ENCODE data around the gene DUSP22.
"Not testable (repeated sequence)": the region's sequence is repeated elsewhere in the genome, so short reads cannot be mapped to it uniquely, and the experiment has no call there.

The DUSP22 gene

GRCh38 chr6:324729-325125 lies 32.4 kb downstream of the DUSP22 start:
- no peak overlapping the region for H3K4me3 ChIP-seq (replicated peaks in 1 of 2; ENCODE audit: low read depth in 2 of 2, low read length in 2 of 2)
- no peak for TF ChIP-seq CTCF (IDR thresholded peaks at IDR 0.05; ENCODE audit: low read depth, low read length)
- no peak for DNase-seq (ENCODE audit: low read depth in 2 of 2)

DNA sequence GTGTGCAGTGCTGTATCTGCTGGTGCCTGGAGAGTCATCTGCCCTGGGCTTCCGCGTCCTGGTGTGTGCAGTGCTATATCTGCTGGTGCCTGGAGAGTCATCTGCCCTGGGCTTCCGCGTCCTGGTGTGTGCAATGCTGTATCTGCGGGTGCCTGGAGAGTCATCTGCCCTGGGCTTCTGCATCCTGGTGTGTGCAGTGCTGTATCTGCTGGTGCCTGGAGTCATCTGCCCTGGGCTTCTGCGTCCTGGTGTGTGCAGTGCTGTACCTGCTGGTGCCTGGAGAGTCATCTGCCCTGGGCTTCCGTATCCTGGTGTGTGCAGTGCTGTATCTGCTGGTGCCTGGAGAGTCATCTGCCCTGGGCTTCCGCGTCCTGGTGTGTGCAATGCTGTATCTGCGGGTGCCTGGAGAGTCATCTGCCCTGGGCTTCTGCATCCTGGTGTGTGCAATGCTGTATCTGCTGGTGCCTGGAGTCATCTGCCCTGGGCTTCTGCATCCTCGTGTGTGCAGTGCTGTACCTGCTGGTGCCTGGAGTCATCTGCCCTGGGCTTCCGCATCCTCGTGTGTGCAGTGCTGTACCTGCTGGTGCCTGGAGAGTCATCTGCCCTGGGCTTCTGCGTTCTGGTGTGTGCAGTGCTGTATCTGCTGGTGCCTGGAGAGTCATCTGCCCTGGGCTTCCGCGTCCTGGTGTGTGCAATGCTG lies 33.0 kb downstream of the DUSP22 start:
- DNase-seq (ENCODE audit: low read depth in 2 of 2); H3K4me3 ChIP-seq (replicated peaks in 1 of 2; ENCODE audit: low read depth in 2 of 2, low read length in 2 of 2): not testable (repeated sequence)

DNA sequence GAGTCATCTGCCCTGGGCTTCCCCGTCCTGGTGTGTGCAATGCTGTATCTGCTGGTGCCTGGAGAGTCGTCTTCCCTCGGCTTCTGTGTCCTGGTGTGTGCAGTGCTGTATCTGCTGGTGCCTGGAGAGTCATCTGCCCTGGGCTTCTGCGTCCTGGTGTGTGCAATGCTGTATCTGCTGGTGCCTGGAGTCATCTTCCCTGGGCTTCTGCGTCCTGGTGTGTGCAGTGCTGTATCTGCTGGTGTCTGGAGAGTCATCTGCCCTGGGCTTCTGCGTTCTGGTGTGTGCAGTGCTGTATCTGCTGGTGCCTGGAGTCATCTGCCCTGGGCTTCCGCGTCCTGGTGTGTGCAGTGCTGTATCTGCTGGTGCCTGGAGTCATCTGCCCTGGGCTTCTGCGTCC lies 33.8 kb downstream of the DUSP22 start:
- DNase-seq (ENCODE audit: low read depth in 2 of 2); H3K4me3 ChIP-seq (replicated peaks in 1 of 2; ENCODE audit: low read depth in 2 of 2, low read length in 2 of 2): not testable (repeated sequence)

- no peak overlapping the region for H3K4me3 ChIP-seq (replicated peaks in 1 of 2; ENCODE audit: low read depth in 2 of 2, low read length in 2 of 2)
- no peak for DNase-seq (ENCODE audit: low read depth in 2 of 2)
- no peak for TF ChIP-seq CTCF (IDR thresholded peaks at IDR 0.05; ENCODE audit: low read depth, low read length)
Observed at GRCh38 chr6:326896-327537, 34.7 kb downstream of the DUSP22 start.

GRCh38 chr6:327538-328116 lies 35.3 kb downstream of the DUSP22 start:
- peak; percentile 33 to 49 for DNase-seq (ENCODE audit: low read depth in 2 of 2)
- no peak for TF ChIP-seq CTCF (IDR thresholded peaks at IDR 0.05; ENCODE audit: low read depth, low read length)
- no peak overlapping the region for H3K4me3 ChIP-seq (replicated peaks in 1 of 2; ENCODE audit: low read depth in 2 of 2, low read length in 2 of 2)

DNA sequence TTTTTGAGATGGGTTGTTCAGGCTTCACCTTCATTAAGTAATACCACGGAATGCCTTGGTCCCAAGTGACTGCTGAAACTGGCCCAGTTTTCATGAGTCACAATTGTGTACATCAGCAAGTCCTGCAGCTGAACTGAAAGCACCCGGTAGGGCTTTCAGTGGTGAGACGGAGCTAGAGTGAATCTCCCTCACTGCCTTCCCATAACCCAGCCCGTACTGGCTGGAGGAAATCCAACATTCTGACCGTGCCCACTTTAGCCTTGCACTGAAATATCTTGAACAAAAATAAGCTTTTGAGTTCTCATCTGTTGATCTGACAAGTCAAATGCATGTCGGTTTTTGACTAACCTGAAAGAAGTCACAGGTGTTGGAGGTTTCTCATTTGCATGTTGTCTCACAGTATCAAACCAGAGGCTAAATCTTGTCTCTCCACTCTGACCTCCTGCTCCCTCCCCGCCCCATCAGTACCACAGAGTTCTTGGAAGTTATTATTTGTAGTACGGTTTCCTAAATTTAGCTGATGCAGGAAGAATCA lies 35.9 kb downstream of the DUSP22 start:
- no peak overlapping the region for H3K4me3 ChIP-seq (replicated peaks in 1 of 2; ENCODE audit: low read depth in 2 of 2, low read length in 2 of 2)
- TF ChIP-seq CTCF (IDR thresholded peaks at IDR 0.05; ENCODE audit: low read depth, low read length) = peak; percentile 14
- DNase-seq (ENCODE audit: low read depth in 2 of 2) = peak; percentile 91 to 94

DNA sequence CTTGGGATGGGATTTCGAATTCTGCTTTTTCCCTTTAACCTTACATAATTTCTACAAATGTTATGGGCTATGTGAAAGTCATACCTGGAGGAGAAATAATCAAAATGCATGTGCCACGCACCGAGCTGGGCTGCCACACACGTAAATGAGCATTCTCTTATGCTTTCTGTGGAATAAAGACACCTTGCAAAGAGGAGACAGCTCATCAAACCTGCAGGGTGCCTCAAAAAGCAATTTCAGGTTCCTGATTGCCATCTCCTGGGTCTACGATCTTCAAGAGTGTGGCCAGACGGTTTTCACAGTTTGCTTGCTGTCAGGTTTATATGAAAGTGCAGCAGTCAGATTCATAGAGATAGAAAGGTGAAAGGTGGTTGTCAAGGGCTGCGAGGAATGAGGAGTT lies 36.6 kb downstream of the DUSP22 start:
- H3K4me3 ChIP-seq (replicated peaks in 1 of 2; ENCODE audit: low read depth in 2 of 2, low read length in 2 of 2) = no peak overlapping the region
- no peak for DNase-seq (ENCODE audit: low read depth in 2 of 2)

More for the DNA sequence above, 36.6 kb downstream of the DUSP22 start:
- TF ChIP-seq CTCF (IDR thresholded peaks at IDR 0.05; ENCODE audit: low read depth, low read length) = no peak
